HepG2 (cell line): Measurements from ENCODE around the gene DHRS13. TPM values are rescaled to one million over a fixed set of nuclear protein-coding genes. Genes with fewer than 3 reads are reported as not detected.

Source experiments
- ATAC-seq: fragments of 200-7000 bp; cut with Tn5 transposase; 3 replicates; pipeline ENCODE4 v1.9.1; 2020; ENCODE audit warnings: mild to moderate bottlenecking, moderate library complexity
- BruUV-seq: library from RNA; stranded (reverse); fragments of 400-500 nt; replicated peaks from 2 replicates; lab custom pipeline; 2021; lab: Mats Ljungman, UMichigan
- CTCF ChIA-PET: fragments of 300-600 bp; formaldehyde crosslinking; extraction: SDS; loops from one replicate; lab custom pipeline; 2021; ENCODE audit warnings: low total read pairs, inconsistent platforms, low intra/inter-chr PET ratio; lab: Yijun Ruan, JAX
- POLR2A ChIA-PET: fragments of 350-600 bp; sonication (Branson Sonifier 250); formaldehyde crosslinking; loops from one replicate; lab custom pipeline; 2020; ENCODE audit warnings: antibody characterized with exemption, inconsistent platforms; lab: Yijun Ruan, JAX
- DNase-seq: peaks from one replicate; pipeline ENCODE4 v3.0.0-alpha.2; 2015; ENCODE audit warnings: low spot score
- FAIRE-seq: peaks from 3 replicates; lab custom pipeline; 2011; peaks lifted over from hg19 to GRCh38; lab: Jason Lieb, UNC
- H2AFZ ChIP-seq: one replicate; pipeline ENCODE4 v1.6.1; 2011; ENCODE audit warnings: low read length, inconsistent platforms
- H3K27ac ChIP-seq: fragments of 300-600 bp; 3 replicates; pipeline ENCODE4 v1.8.0; 2011; ENCODE audit warnings: mixed run types, mild to moderate bottlenecking, mixed read lengths, low read length, inconsistent platforms; ENCODE audit not compliant: insufficient read depth; ENCODE audit errors: extremely low read length
- H3K27me3 ChIP-seq, 2 experiments: fragments of 200-600 bp in 1 of 2; 2 replicates in 1 of 2; 3 replicates in 1 of 2; pipeline versions ENCODE4 v1.6.0 to v1.8.0; 2011; ENCODE audit warnings: low read length in 2 of 2, mild to moderate bottlenecking in 2 of 2, moderate library complexity in 2 of 2, inconsistent platforms in 1 of 2; ENCODE audit not compliant: insufficient read depth in 2 of 2, control insufficient read depth in 1 of 2
- H3K36me3 ChIP-seq, 2 experiments: fragments of 200-600 bp in 1 of 2; replicated peaks in 1 of 2; 2 replicates in 1 of 2; 3 replicates in 1 of 2; pipeline versions ENCODE4 v1.5.1 to v1.8.0; 2011; ENCODE audit warnings: low read length in 2 of 2, inconsistent platforms in 1 of 2; ENCODE audit not compliant: insufficient read depth in 2 of 2, control insufficient read depth in 1 of 2
- H3K4me1 ChIP-seq: 2 replicates; pipeline ENCODE4 v1.5.1; 2012; ENCODE audit warnings: low read length, inconsistent platforms; ENCODE audit not compliant: insufficient read depth
- H3K4me2 ChIP-seq: 2 replicates; pipeline ENCODE4 v1.6.0; 2011; ENCODE audit warnings: low read depth, low read length, inconsistent platforms
- H3K4me3 ChIP-seq, 3 experiments: fragments of 200-600 bp in 1 of 3; sonication (generic), shearing (Covaris generic) in 1 of 3; replicated peaks in 1 of 3; 2 replicates each; pipeline ENCODE4 v1.5.1; 2011 to 2016; ENCODE audit warnings: low read length in 3 of 3, inconsistent platforms in 2 of 3, low read depth in 2 of 3, mild to moderate bottlenecking in 2 of 3, control low read depth in 1 of 3, mixed read lengths in 1 of 3; ENCODE audit not compliant: insufficient read depth in 1 of 3
- H3K79me2 ChIP-seq: one replicate; pipeline ENCODE4 v1.6.1; 2011; ENCODE audit warnings: low read length, inconsistent platforms; ENCODE audit not compliant: insufficient read depth
- H3K9ac ChIP-seq: 2 replicates; pipeline ENCODE4 v1.6.0; 2011; ENCODE audit warnings: mild to moderate bottlenecking, low read depth, low read length, inconsistent platforms; ENCODE audit not compliant: insufficient read depth
- H3K9me3 ChIP-seq: 2 replicates; pipeline ENCODE4 v1.5.1; 2012; ENCODE audit warnings: mild to moderate bottlenecking, low read length
- H4K20me1 ChIP-seq: 2 replicates; pipeline ENCODE4 v1.6.0; 2011; ENCODE audit warnings: inconsistent platforms, mild to moderate bottlenecking, low read length, moderate library complexity; ENCODE audit not compliant: insufficient read depth
- GTF3A ChIP-seq: sonication (generic); formaldehyde crosslinking; conservative IDR thresholded peaks from 2 replicates; pipeline ENCODE4 v1.4.0; 2020; ENCODE audit warnings: mild to moderate bottlenecking, missing genetic modification reagents
- HIVEP1 ChIP-seq: sonication (generic); formaldehyde crosslinking; IDR thresholded peaks from 2 replicates; pipeline ENCODE4 v1.4.0; 2020; ENCODE audit warnings: mild to moderate bottlenecking, missing genetic modification reagents
- NFIB ChIP-seq: sonication (generic); formaldehyde crosslinking; IDR thresholded peaks from 2 replicates; pipeline ENCODE4 v1.9.0; 2021; ENCODE audit warnings: missing genetic modification reagents, mild to moderate bottlenecking, borderline replicate concordance
- ZNF160 ChIP-seq: sonication (generic); formaldehyde crosslinking; IDR thresholded peaks from 2 replicates; pipeline ENCODE4 v1.8.0; 2022; ENCODE audit warnings: mild to moderate bottlenecking, inconsistent platforms, missing genetic modification reagents
- WGBS: methylation state at CpG from one replicate; pipeline ENCODE4 v1.1.6; 2017; ENCODE audit warnings: low lambda C conversion rate; 5-methylcytosine and 5-hydroxymethylcytosine counted together
- in situ Hi-C: cut with HindIII; loops from 2 replicates; pipeline ENCODE4 v1.10.0; 2017; ENCODE audit warnings: low pct_unique_long_range_greater_than_20kb; ENCODE audit not compliant: extremely low pct_ligation_motif_present
- intact Hi-C: fragments of 100-400 bp; cut with micrococcal nuclease; formaldehyde crosslinking; loops from one replicate; pipeline ENCODE4 v1.10.0; 2022; ENCODE audit not compliant: unreplicated experiment
- polyA plus RNA-seq, 8 experiments: library from polyadenylated mRNA; depleted of rRNA in 3 of 8; stranded (reverse) in 7 of 8; unstranded in 1 of 8; fragments of >200 nt; fragmentation: Illumina TruSeq in 4 of 8; extraction: Trizol in 4 of 8; gene quantifications; 2 replicates each; pipeline versions ENCODE4 v1.2.1 to v1.2.3, GENCODE V29; 2011 to 2016; ENCODE audit warnings: low read depth in 4 of 8, missing spikeins in 1 of 8, mixed read lengths in 1 of 8; ENCODE audit not compliant: insufficient read depth in 1 of 8
- total RNA-seq, 5 experiments: library from RNA; depleted of rRNA; stranded (reverse); fragments of >200 nt; fragmentation: Illumina TruSeq; extraction: Trizol; gene quantifications; 2 replicates each; pipeline ENCODE4 v1.2.3, GENCODE V29; 2016; ENCODE audit warnings: low read depth in 1 of 5
- TF ChIP-seq, protein P1 (sequence below), 2 experiments: sonication (generic) in 1 of 2; formaldehyde crosslinking in 1 of 2; IDR thresholded peaks; 2 replicates each; pipeline versions ENCODE4 v1.4.0 to v1.6.1; 2016 to 2020; ENCODE audit warnings: borderline replicate concordance in 1 of 2, low read depth in 1 of 2, mild to moderate bottlenecking in 1 of 2, missing genetic modification reagents in 1 of 2
- TF ChIP-seq, protein P2 (sequence below): IDR thresholded peaks from 2 replicates; pipeline ENCODE4 v1.6.1; 2016; ENCODE audit warnings: missing compliant biosample characterization, missing genetic modification reagents, borderline replicate concordance
- TF ChIP-seq, protein P3 (sequence below): sonication (generic); formaldehyde crosslinking; IDR thresholded peaks from 2 replicates; pipeline ENCODE4 v1.5.1; 2020; ENCODE audit warnings: missing genetic modification reagents, mild to moderate bottlenecking, borderline replicate concordance
- TF ChIP-seq, protein P4 (sequence below): sonication (generic); formaldehyde crosslinking; IDR thresholded peaks from 2 replicates; pipeline ENCODE4 v1.4.0; 2020; ENCODE audit warnings: missing genetic modification reagents, borderline replicate concordance
- TF ChIP-seq, protein P5 (sequence below): sonication (generic); formaldehyde crosslinking; IDR thresholded peaks from 2 replicates; pipeline ENCODE4 v1.5.1; 2020; ENCODE audit warnings: mild to moderate bottlenecking, missing genetic modification reagents, borderline replicate concordance

Gene DHRS13
- total and polyA plus RNA-seq, 2 of the 13 experiments (the other 11 are each of a cell fraction or from before 2014, with no cell fraction given), result 11.8 to 12.6 TPM

DNA sequence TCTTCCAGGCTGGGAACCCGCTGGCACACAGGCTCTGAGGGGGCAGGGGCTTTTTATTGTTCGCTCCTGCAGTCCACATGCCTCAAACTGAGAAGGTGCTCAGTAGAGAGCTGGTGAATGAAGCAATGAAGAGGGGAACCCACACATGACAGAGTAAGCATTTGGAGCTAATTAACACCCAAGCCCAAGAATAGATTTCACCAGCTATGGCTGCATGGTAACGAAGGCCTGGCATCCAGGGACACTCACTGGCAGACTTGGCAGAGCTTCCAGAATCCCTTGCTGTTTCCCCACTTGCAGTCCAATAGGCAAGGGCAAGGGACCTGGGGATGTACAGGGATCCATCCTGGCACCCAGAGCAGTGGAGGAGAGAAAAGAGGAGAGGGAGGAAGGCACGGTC is 17.5 kb downstream of the DHRS13 start:
- DNase-seq, result no peak
- Histone ChIP-seq H3K79me2 (no peaks in the 10 kb centered on the region), H4K20me1 (no peaks in the 10 kb centered on the region), H3K4me2 (no peak overlapping the region), H3K27ac (no peak overlapping the region), H3K9ac (no peak overlapping the region), H3K4me3 (no peak overlapping the region), H3K4me1 (no peaks in the 10 kb centered on the region), H2AFZ (no peak overlapping the region), H3K9me3 (no peaks in the 10 kb centered on the region), H3K27me3 (no peaks in the 10 kb centered on the region), H3K36me3 (peaks cover 26 to 51% of the 10 kb centered on the region in 2 experiments)
- WGBS, result 97% methylated on average over 4 of the region's 4 CpGs
- ChIA-PET POLR2A (no interaction called here), CTCF (no interaction called here)
- no peak for ATAC-seq
- no peak for FAIRE-seq
- no TSS peak for BruUV-seq
- in situ Hi-C loops (loop anchor here (10.0 to 25.0 kb wide), 2 partner anchors 121 to 248 kb away; partner anchors contain the start of gene BLTP2), intact Hi-C loops (no loop called here)
- TF ChIP-seq NFIB (CRISPR knock-in tag), result no peak
- TF ChIP-seq, protein P1, sequence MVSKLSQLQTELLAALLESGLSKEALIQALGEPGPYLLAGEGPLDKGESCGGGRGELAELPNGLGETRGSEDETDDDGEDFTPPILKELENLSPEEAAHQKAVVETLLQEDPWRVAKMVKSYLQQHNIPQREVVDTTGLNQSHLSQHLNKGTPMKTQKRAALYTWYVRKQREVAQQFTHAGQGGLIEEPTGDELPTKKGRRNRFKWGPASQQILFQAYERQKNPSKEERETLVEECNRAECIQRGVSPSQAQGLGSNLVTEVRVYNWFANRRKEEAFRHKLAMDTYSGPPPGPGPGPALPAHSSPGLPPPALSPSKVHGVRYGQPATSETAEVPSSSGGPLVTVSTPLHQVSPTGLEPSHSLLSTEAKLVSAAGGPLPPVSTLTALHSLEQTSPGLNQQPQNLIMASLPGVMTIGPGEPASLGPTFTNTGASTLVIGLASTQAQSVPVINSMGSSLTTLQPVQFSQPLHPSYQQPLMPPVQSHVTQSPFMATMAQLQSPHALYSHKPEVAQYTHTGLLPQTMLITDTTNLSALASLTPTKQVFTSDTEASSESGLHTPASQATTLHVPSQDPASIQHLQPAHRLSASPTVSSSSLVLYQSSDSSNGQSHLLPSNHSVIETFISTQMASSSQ (IDR thresholded peaks at IDR 0.05; ENCODE audit: low read depth), result no peak
- TF ChIP-seq, protein P1 (CRISPR knock-in tag; IDR thresholded peaks at IDR 0.05; ENCODE audit: borderline replicate concordance), result no peak
- TF ChIP-seq GTF3A, result no peak
- no peak for TF ChIP-seq HIVEP1
- TF ChIP-seq, protein P2, sequence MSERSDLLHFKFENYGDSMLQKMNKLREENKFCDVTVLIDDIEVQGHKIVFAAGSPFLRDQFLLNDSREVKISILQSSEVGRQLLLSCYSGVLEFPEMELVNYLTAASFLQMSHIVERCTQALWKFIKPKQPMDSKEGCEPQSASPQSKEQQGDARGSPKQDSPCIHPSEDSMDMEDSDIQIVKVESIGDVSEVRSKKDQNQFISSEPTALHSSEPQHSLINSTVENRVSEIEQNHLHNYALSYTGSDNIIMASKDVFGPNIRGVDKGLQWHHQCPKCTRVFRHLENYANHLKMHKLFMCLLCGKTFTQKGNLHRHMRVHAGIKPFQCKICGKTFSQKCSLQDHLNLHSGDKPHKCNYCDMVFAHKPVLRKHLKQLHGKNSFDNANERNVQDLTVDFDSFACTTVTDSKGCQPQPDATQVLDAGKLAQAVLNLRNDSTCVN (CRISPR knock-in tag), result no peak
- no peak for TF ChIP-seq ZNF160 (CRISPR knock-in tag)
- TF ChIP-seq, protein P3, sequence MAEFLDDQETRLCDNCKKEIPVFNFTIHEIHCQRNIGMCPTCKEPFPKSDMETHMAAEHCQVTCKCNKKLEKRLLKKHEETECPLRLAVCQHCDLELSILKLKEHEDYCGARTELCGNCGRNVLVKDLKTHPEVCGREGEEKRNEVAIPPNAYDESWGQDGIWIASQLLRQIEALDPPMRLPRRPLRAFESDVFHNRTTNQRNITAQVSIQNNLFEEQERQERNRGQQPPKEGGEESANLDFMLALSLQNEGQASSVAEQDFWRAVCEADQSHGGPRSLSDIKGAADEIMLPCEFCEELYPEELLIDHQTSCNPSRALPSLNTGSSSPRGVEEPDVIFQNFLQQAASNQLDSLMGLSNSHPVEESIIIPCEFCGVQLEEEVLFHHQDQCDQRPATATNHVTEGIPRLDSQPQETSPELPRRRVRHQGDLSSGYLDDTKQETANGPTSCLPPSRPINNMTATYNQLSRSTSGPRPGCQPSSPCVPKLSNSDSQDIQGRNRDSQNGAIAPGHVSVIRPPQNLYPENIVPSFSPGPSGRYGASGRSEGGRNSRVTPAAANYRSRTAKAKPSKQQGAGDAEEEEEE (CRISPR knock-in tag), result no peak
- TF ChIP-seq, protein P4, sequence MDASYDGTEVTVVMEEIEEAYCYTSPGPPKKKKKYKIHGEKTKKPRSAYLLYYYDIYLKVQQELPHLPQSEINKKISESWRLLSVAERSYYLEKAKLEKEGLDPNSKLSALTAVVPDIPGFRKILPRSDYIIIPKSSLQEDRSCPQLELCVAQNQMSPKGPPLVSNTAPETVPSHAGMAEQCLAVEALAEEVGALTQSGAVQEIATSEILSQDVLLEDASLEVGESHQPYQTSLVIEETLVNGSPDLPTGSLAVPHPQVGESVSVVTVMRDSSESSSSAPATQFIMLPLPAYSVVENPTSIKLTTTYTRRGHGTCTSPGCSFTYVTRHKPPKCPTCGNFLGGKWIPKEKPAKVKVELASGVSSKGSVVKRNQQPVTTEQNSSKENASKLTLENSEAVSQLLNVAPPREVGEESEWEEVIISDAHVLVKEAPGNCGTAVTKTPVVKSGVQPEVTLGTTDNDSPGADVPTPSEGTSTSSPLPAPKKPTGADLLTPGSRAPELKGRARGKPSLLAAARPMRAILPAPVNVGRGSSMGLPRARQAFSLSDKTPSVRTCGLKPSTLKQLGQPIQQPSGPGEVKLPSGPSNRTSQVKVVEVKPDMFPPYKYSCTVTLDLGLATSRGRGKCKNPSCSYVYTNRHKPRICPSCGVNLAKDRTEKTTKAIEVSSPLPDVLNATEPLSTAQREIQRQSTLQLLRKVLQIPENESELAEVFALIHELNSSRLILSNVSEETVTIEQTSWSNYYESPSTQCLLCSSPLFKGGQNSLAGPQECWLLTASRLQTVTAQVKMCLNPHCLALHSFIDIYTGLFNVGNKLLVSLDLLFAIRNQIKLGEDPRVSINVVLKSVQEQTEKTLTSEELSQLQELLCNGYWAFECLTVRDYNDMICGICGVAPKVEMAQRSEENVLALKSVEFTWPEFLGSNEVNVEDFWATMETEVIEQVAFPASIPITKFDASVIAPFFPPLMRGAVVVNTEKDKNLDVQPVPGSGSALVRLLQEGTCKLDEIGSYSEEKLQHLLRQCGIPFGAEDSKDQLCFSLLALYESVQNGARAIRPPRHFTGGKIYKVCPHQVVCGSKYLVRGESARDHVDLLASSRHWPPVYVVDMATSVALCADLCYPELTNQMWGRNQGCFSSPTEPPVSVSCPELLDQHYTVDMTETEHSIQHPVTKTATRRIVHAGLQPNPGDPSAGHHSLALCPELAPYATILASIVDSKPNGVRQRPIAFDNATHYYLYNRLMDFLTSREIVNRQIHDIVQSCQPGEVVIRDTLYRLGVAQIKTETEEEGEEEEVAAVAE (CRISPR knock-in tag), result no peak
- TF ChIP-seq, protein P5, sequence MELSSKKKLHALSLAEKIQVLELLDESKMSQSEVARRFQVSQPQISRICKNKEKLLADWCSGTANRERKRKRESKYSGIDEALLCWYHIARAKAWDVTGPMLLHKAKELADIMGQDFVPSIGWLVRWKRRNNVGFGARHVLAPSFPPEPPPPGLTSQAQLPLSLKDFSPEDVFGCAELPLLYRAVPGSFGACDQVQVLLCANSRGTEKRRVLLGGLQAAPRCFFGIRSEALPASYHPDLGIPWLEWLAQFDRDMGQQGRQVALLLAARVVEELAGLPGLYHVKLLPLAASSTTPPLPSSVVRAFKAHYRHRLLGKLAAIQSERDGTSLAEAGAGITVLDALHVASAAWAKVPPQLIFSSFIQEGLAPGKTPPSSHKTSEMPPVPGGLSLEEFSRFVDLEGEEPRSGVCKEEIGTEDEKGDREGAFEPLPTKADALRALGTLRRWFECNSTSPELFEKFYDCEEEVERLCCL (CRISPR knock-in tag), result no peak
